GM23338 (cell line): ENCODE data around the gene RGL1. TPM values are rescaled to one million over a fixed set of nuclear protein-coding genes. Genes with fewer than 3 reads are reported as not detected.

Experiments
- CREB1 ChIP-seq: fragments of 250-450 bp; sonication (Bioruptor Pico); IDR thresholded peaks from 2 replicates; pipeline ENCODE4 v1.5.0; 2020; ENCODE audit warnings: low read depth, mild to moderate bottlenecking, moderate library complexity
- CTCF ChIP-seq, 2 experiments: fragments of 200-600 bp in 1 of 2; sonication (generic) in 1 of 2; conservative IDR thresholded peaks; 2 replicates each; pipeline versions ENCODE4 v1.5.1 to v1.6.1; 2016 to 2017; ENCODE audit warnings: antibody characterized with exemption in 2 of 2, low read depth in 2 of 2, mild to moderate bottlenecking in 2 of 2, moderate library complexity in 1 of 2
- EZH2 ChIP-seq: fragments of 200-600 bp; sonication (generic); IDR thresholded peaks from one replicate; pipeline ENCODE4 v1.8.0; 2017; ENCODE audit warnings: antibody characterized with exemption, mild to moderate bottlenecking, low read depth; ENCODE audit not compliant: unreplicated experiment
- EZH2phosphoT487 ChIP-seq: fragments of 200-600 bp; sonication (generic); IDR thresholded peaks from one replicate; pipeline ENCODE4 v1.8.1; 2018; ENCODE audit warnings: antibody characterized with exemption; ENCODE audit not compliant: unreplicated experiment
- NANOG ChIP-seq: IDR thresholded peaks from 2 replicates; pipeline ENCODE4 v1.6.1; 2016; ENCODE audit warnings: antibody characterized with exemption, borderline replicate concordance
- POLR2AphosphoS5 ChIP-seq: IDR thresholded peaks from 2 replicates; pipeline ENCODE4 v1.6.1; 2016; ENCODE audit warnings: antibody characterized with exemption, low read depth
- ZNF114 ChIP-seq: fragments of 250-450 bp; sonication (Bioruptor Pico); IDR thresholded peaks from 2 replicates; pipeline ENCODE4 v1.5.0; 2020; ENCODE audit warnings: mild to moderate bottlenecking, moderate library complexity
- ZNF331 ChIP-seq: fragments of 250-450 bp; sonication (Bioruptor Pico); IDR thresholded peaks from 2 replicates; pipeline ENCODE4 v1.5.0; 2020; ENCODE audit warnings: low read depth, mild to moderate bottlenecking, moderate library complexity
- polyA plus RNA-seq: library from polyadenylated mRNA; unstranded; fragments of >200 nt; fragmentation: Nextera tagmentation; extraction: Ambion mirVana; gene quantifications from 2 replicates; pipeline ENCODE4 v1.2.1, GENCODE V29; 2016
- total RNA-seq: library from RNA; depleted of rRNA; stranded (reverse); fragments of >200 nt; shearing (Covaris generic); gene quantifications from 2 replicates; pipeline ENCODE4 v1.2.3, GENCODE V29; 2014
- TF ChIP-seq, protein P1 (sequence below): fragments of 250-450 bp; sonication (Bioruptor Pico); IDR thresholded peaks from 2 replicates; pipeline ENCODE4 v1.5.0; 2020; ENCODE audit warnings: mild to moderate bottlenecking, moderate library complexity
- TF ChIP-seq, protein P2 (sequence below): IDR thresholded peaks from 2 replicates; pipeline ENCODE4 v1.6.1; 2016; ENCODE audit warnings: antibody characterized with exemption

Gene RGL1
- total and polyA plus RNA-seq, 2 experiments from 2014 or later, result 0.91 to 2.6 TPM

DNA sequence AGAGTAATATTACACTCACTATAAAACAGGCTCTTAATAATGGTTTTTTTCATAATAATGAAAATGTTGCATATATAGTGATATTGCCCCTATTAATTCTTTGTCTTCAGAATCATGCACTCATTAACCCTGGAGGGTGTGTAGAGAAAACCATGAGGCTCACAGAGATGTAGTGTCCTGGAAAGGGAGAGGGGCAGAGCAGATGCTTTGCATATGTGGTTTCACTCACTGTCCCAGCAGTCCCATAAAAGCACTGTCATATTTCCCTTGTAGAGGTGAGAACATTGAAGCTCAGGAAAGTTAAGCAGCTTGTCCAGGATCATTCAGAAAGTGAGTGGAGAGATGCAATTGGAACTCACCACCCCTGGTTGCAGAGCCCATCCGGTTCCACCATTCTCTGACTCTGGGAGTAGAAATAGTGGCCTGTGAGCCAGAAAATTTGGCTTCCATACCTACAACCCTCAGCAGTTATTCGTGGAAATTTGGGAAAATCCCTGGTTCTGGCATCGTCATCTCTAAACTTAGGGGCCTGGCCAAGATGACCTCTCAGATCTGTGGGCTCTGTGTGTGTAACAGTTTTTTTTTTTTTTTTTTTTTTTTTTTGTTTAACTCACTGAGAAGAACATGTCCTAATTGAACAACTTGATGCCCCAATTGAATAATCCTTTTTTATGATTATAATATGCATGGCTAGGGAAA lies 86.4 kb downstream of the RGL1 start (continued):
- TF ChIP-seq, protein P1, sequence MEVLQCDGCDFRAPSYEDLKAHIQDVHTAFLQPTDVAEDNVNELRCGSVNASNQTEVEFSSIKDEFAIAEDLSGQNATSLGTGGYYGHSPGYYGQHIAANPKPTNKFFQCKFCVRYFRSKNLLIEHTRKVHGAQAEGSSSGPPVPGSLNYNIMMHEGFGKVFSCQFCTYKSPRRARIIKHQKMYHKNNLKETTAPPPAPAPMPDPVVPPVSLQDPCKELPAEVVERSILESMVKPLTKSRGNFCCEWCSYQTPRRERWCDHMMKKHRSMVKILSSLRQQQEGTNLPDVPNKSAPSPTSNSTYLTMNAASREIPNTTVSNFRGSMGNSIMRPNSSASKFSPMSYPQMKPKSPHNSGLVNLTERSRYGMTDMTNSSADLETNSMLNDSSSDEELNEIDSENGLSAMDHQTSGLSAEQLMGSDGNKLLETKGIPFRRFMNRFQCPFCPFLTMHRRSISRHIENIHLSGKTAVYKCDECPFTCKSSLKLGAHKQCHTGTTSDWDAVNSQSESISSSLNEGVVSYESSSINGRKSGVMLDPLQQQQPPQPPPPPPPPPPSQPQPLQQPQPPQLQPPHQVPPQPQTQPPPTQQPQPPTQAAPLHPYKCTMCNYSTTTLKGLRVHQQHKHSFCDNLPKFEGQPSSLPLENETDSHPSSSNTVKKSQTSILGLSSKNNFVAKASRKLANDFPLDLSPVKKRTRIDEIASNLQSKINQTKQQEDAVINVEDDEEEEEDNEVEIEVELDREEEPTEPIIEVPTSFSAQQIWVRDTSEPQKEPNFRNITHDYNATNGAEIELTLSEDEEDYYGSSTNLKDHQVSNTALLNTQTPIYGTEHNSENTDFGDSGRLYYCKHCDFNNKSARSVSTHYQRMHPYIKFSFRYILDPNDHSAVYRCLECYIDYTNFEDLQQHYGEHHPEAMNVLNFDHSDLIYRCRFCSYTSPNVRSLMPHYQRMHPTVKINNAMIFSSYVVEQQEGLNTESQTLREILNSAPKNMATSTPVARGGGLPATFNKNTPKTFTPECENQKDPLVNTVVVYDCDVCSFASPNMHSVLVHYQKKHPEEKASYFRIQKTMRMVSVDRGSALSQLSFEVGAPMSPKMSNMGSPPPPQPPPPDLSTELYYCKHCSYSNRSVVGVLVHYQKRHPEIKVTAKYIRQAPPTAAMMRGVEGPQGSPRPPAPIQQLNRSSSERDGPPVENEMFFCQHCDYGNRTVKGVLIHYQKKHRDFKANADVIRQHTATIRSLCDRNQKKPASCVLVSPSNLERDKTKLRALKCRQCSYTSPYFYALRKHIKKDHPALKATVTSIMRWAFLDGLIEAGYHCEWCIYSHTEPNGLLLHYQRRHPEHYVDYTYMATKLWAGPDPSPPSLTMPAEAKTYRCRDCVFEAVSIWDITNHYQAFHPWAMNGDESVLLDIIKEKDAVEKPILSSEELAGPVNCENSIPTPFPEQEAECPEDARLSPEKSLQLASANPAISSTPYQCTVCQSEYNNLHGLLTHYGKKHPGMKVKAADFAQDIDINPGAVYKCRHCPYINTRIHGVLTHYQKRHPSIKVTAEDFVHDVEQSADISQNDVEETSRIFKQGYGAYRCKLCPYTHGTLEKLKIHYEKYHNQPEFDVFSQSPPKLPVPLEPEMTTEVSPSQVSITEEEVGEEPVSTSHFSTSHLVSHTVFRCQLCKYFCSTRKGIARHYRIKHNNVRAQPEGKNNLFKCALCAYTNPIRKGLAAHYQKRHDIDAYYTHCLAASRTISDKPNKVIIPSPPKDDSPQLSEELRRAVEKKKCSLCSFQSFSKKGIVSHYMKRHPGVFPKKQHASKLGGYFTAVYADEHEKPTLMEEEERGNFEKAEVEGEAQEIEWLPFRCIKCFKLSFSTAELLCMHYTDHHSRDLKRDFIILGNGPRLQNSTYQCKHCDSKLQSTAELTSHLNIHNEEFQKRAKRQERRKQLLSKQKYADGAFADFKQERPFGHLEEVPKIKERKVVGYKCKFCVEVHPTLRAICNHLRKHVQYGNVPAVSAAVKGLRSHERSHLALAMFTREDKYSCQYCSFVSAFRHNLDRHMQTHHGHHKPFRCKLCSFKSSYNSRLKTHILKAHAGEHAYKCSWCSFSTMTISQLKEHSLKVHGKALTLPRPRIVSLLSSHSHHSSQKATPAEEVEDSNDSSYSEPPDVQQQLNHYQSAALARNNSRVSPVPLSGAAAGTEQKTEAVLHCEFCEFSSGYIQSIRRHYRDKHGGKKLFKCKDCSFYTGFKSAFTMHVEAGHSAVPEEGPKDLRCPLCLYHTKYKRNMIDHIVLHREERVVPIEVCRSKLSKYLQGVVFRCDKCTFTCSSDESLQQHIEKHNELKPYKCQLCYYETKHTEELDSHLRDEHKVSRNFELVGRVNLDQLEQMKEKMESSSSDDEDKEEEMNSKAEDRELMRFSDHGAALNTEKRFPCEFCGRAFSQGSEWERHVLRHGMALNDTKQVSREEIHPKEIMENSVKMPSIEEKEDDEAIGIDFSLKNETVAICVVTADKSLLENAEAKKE (CRISPR knock-in tag), result no peak
- TF ChIP-seq EZH2 (no peak), NANOG (no peak), CTCF (conservative IDR thresholded peaks at IDR 0.05; ENCODE audit: low read depth in 2 of 2) (no peak), POLR2AphosphoS5 (no peak), EZH2phosphoT487 (no peak), ZNF331 (CRISPR knock-in tag) (no peak), ZNF114 (CRISPR knock-in tag) (no peak), CREB1 (no peak)
- TF ChIP-seq, protein P2, sequence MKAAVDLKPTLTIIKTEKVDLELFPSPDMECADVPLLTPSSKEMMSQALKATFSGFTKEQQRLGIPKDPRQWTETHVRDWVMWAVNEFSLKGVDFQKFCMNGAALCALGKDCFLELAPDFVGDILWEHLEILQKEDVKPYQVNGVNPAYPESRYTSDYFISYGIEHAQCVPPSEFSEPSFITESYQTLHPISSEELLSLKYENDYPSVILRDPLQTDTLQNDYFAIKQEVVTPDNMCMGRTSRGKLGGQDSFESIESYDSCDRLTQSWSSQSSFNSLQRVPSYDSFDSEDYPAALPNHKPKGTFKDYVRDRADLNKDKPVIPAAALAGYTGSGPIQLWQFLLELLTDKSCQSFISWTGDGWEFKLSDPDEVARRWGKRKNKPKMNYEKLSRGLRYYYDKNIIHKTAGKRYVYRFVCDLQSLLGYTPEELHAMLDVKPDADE, result no peak
